Measurements from ENCODE around the gene CFAP54.

DNA sequence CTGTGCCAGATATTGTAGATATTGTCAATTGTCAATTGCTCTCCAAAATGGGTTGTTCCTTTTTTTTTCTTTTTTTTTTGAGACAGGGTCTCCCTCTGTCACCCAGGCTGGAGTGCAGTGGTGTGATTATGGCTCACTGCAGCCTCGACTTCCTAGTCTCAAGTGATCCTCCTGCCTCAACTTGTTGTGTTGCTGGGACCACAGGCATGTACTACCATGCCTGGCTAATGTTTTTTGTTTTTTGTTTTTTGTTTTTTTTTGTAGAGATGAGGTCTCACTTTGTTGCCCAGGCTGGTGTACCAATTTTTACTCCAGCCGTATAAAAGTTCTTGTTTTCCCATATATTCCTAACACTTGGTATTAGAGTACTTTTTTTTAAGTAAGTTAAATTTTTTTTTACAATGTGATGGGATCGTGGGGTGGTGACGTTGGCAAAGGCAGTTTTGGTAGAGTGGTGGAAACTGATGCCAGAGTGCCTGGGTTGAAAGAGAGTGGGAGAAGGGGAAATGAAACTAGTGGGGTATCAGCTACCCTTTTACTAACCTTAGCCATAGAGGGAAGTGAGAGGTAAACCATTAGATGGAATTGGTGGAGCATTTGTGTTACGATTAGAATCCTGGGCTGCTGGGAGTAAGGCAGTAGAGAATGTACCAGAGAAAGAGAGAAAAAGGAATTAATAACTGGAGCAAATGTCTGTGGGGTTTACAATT, 33.0 kb upstream of the CFAP54 start:
- TF ChIP-seq, protein P1, sequence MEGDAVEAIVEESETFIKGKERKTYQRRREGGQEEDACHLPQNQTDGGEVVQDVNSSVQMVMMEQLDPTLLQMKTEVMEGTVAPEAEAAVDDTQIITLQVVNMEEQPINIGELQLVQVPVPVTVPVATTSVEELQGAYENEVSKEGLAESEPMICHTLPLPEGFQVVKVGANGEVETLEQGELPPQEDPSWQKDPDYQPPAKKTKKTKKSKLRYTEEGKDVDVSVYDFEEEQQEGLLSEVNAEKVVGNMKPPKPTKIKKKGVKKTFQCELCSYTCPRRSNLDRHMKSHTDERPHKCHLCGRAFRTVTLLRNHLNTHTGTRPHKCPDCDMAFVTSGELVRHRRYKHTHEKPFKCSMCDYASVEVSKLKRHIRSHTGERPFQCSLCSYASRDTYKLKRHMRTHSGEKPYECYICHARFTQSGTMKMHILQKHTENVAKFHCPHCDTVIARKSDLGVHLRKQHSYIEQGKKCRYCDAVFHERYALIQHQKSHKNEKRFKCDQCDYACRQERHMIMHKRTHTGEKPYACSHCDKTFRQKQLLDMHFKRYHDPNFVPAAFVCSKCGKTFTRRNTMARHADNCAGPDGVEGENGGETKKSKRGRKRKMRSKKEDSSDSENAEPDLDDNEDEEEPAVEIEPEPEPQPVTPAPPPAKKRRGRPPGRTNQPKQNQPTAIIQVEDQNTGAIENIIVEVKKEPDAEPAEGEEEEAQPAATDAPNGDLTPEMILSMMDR (IDR thresholded peaks at IDR 0.05): no peak
- TF ChIP-seq JUN (IDR thresholded peaks at IDR 0.05) (no peak), POLR2A (IDR thresholded peaks at IDR 0.05; ENCODE audit: low read length) (no peak), BHLHE40 (IDR thresholded peaks at IDR 0.05; ENCODE audit: low read depth, low read length) (no peak), KDM5A (IDR thresholded peaks at IDR 0.05) (no peak), NR3C1 (IDR thresholded peaks at IDR 0.05) (no peak)
- TF ChIP-seq, protein P2, sequence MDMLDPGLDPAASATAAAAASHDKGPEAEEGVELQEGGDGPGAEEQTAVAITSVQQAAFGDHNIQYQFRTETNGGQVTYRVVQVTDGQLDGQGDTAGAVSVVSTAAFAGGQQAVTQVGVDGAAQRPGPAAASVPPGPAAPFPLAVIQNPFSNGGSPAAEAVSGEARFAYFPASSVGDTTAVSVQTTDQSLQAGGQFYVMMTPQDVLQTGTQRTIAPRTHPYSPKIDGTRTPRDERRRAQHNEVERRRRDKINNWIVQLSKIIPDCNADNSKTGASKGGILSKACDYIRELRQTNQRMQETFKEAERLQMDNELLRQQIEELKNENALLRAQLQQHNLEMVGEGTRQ (IDR thresholded peaks at IDR 0.05): no peak
